Measurements from ENCODE around the gene TGFBR3L.
"Not testable (repeated sequence)": the region's sequence is repeated elsewhere in the genome, so short reads cannot be mapped to it uniquely, and the experiment has no call there.

Gene TGFBR3L

DNA sequence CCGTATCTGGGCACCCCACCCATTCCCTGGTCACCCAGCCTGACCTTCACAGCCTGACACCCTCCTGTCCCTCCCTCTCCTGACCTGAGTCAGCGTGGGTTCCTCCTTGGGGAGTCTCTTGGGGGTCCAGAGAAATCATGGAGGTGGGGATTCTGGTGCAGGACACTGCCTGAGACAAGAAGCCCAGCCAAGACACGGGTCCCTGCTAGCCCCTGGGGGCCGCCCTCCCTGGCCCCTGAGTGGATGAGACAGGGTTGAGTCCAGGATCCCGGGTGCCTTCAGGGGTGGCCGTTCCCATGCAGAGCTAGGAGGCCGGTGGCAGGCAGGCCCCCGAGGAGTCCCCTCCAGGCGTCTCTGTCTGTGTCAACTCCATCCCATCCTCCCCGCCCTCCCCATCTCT is 9.4 kb upstream of the TGFBR3L start:
- FAIRE-seq, result no peak

DNA sequence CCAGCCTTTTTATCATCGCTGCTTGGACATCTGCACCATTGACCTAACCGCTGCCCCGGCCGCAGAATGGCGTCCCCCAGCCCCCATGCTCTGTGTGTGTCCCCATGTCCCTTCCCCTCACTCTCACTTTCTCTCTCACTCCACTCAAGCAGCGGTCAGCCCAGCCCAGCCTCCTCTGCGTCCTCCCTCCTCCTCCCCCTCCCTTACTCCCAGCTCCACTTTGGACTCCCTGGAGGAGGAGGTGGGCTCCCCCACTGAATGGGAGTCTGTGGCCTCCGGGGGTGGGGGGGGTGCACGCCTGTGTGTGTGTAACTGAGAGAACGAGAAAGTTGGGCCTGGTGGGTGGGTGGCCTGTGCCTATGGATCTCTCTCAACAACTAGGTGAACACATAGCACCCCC is 8.8 kb upstream of the TGFBR3L start:
- no peak for FAIRE-seq

DNA sequence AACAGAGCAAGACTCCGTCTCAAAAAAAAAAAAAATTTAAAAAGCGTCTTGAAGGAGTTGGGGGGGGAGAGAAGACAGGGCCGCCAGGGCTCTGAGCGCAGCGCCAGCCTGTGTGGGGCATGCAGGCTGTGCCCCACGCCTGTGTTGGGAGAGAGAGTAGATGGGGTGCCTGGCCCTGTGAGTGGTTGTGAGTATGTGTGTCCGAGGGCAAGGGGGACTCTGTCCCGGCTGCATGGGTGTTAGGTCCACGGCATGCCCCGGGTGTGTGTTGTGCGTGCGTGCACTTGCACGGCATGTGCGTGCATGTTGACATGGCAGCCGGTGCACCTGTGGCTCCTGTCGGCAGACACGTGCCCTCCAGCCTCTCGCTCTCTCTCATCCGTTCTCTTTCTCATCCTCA is 7.5 kb upstream of the TGFBR3L start:
- FAIRE-seq, result no peak

DNA sequence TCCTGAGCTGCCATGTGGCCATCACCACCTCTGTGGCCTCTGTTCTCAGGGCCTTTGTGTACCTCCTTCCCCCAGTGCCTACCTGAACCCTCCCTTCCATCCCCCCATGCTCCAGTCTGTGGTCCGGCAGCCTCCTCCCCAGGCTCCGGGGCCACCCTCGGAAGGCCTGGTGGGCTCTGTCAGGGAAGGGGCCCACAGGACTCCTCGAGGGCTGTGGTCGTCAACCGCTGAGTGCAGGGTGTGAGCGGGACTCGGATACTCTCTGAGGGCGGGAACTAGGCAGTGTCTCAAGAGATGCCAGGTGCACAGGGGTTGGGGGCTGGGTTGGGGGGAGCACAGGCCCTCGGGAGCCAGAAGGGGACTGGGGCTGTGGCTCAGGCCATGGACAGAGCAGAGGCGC is 7.1 kb upstream of the TGFBR3L start:
- FAIRE-seq, result no peak

DNA sequence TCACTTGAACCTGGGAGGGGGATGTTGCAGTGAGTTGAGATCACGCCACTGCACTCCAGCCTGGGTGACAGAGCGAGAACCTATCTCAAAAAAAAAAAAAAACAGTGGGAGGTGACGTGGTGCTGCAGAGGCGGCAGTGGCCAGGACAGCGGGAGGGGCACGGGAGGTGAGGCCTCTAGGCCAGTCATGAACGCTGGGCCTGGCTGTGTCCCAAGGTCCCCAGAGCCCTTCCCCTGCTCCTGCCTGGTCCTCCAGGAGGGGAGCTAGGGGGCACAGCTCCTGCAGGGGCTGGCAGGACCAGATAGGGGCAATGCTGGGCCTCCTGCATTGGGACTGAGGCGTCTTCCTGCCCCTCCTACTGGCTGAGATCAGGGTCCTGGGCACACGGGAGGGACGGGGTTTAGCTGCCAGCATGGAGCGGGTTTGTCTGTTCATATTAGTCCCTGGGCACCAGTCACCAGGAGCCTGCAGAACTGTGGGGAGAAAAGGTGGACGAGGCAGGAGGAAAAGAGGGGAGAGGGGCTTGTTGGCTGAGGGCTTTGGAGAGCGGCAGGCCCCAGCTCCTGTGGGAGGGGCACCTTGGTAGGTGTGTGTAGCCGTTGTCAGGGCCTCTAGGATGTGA is 6.4 kb upstream of the TGFBR3L start:
- FAIRE-seq, result no peak

DNA sequence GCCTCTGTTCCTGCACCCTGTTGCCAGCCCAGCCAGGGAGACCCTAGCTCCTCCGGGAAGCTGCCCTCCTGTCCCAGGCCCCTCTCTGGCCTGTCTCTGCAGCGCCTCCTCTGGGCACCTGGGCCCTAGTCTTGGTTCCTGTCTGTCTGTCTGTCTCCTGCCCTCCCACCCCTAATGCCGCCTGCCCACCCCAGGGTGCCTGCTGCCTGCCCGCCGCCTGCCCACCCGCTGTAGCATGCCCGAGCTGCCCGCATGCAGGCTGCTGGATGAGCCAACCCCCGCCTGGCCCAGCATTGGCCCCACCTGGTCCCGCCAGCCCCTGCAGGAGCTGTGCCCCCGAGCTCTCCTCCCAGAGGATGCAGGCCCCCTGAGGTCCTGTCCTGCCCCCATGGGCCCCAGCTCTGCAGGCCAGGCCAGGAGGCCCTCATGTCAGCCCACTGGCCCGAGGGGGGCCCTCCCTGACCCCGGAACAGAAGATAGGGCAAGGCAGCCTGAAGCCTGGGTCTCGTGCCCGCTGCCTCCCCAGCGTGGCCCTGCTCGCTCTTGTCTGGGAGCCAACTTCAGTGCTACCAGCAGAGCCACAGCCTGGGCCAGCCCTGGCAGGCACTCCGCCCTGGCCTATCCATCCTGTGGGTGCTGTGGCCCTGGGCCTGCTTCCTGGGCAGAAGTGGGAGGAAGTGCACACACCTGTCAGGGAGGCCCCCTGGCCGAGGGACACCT is 5.7 kb upstream of the TGFBR3L start:
- FAIRE-seq, result no peak

DNA sequence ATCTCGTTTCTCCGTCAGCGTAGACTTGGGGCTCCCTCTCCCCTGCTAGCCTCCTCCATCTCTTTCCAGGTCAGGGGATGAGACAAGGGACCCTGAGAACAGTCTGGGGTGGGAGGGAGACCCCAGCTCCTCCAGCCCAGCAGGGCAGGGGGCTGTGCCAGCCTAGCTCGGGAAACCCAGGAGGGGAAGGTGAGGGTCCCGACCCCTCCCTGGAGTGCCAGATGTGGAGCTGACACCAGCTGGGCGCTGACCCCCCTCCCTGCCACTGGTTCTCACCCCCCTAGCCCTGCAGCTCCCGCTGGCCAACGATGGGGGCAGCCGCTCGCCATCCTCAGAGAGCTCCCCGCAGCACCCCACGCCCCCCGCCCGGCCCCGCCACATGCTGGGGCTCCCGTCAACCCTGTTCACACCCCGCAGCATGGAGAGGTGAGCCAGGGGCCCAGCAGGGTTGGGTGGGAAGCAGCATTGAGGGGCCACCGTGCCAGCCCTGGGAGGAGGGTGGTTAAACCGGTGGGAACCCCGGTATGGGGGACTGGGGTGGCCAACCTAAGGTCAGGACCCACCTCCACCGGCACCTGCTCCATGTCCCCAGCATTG is 5.1 kb upstream of the TGFBR3L start:
- FAIRE-seq, result no peak

DNA sequence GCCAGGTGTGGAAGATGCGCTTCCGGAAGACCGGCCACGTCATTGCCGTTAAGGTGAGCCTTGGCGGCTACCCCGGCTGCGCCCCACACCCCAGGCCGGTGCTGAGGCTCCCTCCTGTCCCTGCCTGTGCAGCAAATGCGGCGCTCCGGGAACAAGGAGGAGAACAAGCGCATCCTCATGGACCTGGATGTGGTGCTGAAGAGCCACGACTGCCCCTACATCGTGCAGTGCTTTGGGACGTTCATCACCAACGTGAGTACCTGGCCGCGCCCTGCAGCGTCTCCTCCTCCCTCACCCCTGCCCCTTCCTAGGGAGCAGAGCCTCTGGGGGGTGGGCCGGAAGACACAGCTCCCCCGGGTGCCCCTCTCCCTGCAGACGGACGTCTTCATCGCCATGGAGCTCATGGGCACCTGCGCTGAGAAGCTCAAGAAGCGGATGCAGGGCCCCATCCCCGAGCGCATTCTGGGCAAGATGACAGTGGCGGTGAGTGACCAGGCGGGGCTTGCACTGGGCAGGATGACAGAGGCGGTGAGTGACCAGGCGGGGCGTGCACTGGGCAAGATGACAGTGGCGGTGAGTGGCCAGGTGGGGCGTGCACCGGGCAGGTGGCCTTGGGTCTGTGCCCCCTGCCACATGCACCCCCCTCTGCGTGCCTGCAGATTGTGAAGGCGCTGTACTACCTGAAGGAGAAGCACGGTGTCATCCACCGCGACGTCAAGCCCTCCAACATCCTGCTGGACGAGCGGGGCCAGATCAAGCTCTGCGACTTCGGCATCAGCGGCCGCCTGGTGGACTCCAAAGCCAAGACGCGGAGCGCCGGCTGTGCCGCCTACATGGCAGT is 4.1 kb upstream of the TGFBR3L start:
- no peak for FAIRE-seq

DNA sequence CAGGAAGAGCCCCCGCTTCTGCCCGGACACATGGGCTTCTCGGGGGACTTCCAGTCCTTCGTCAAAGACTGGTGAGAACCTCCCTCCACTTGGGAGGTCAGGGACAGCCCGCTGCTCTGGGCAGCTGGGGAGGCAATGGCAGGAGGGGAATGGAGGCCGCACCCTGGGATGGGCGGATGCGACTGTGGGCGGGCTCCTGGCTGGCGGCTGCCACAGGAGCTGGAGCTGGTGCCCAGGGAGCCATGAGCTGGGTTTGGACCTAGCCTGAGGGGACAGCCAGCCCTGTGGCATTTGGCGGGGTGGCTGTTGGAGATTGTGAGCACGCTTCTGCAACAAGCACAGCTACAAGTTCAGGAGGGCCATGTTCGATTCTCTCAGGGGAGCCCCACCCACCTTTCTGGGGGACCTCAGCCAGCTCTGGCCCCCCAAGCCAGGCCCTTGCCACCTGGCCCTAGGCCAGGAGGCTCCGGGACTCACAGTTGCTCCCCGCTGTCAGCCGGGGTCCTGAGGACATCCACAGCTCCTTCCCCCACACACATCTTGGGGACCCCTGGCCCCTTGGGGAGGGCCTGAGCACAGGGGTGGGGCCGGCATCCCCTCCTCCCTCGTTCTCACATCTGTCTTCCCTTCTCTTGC is 3.0 kb upstream of the TGFBR3L start:
- FAIRE-seq, result no peak

DNA sequence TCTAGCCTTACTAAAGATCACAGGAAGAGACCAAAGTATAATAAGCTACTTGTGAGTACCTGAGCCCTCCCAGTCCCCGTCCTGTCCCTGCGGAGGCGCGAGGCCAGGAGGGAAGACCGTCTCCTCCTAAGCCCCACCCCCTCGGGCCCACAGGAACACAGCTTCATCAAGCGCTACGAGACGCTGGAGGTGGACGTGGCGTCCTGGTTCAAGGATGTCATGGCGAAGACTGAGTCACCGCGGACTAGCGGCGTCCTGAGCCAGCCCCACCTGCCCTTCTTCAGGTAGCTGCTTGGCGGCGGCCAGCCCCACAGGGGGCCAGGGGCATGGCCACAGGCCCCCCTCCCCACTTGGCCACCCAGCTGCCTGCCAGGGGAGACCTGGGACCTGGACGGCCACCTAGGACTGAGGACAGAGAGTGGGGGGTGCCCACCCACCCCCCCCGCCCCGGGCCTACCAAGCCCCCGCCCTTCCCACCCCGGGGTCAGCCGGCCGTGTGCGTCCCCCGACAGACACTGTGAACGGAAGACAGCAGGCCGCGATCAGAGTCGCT is 2.4 kb upstream of the TGFBR3L start:
- no peak for FAIRE-seq

DNA sequence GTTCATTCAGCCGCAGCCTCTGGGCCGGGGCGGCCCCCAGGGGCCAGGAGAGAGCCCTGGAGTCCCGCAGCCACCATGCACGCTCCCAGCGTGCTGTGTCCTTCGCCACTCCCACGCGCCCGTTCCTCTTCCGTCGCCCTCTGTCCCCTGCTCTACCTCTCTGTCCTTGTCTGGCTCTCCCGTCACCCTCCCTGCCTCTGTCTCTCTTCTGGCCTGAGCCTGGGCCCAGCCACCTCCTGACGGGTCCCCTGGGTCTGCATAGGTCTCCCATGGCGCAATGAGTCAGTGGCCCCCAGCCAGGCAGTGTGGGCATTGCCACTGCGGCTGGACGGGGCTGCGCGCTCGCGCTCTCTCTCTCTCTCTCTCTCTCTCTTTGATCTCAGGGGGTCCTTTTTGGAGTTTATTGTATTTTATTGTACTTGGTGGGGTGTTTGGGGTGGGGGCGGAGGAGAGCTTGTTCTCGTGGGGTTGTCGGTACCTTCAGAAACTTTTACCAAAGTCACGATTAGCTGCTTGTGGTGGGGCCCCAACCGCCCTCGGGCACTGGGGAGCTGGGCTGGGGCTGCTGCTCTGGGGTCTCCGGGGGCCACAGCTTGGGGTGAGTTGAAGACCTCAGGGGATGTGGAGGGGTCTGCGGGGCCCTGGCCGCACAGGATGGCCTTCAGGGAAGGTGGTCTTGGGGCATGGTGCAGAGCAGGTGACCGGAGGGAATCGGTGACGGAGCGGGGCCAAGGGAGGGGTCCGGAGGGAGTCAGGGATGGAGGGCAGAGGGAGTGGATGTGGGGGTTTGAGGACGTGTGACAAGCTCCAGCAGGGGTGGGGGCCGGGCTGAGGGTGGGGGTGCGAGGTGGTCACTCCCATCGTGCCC is 1.7 kb upstream of the TGFBR3L start:
- no peak for FAIRE-seq

DNA sequence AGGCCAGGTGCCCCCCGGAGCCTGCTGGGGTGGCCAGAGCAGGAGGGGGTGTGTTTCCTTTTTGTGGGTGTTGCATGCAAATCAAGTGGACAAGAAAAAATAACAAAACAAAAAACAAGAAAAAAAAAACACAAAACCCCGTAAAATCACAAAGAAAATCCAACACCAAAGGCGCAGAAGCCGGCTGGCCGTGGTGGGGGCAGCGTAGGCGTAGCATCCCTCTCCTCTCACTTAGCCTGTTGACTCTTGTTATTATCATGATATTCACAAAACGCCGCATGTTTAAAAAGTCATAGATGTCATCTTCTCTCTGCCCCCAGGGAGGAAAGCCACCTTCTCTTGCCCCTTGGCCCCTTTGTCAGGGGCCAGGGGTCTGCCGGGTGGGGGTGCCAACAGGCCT is 978 bp upstream of the TGFBR3L start:
- FAIRE-seq, result no peak

DNA sequence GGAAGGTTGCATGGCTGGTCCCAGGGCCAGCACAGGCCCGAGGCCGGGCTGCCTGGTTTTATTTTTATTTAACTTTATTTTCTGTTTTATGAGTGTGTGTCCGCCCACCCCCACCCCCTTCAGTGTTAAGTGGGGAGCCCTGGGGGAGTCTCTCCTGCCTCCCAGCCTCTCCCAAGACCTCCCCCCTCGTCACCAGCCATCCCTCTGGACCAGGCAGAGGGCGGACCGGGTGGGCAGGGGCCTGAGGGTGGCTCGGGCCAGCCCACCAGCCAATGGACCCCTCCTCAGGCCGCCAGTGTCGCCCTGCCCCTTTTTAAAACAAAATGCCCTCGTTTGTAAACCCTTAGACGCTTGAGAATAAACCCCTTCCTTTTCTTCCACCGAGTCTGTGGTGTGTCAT is 531 bp upstream of the TGFBR3L start:
- no peak for FAIRE-seq

DNA sequence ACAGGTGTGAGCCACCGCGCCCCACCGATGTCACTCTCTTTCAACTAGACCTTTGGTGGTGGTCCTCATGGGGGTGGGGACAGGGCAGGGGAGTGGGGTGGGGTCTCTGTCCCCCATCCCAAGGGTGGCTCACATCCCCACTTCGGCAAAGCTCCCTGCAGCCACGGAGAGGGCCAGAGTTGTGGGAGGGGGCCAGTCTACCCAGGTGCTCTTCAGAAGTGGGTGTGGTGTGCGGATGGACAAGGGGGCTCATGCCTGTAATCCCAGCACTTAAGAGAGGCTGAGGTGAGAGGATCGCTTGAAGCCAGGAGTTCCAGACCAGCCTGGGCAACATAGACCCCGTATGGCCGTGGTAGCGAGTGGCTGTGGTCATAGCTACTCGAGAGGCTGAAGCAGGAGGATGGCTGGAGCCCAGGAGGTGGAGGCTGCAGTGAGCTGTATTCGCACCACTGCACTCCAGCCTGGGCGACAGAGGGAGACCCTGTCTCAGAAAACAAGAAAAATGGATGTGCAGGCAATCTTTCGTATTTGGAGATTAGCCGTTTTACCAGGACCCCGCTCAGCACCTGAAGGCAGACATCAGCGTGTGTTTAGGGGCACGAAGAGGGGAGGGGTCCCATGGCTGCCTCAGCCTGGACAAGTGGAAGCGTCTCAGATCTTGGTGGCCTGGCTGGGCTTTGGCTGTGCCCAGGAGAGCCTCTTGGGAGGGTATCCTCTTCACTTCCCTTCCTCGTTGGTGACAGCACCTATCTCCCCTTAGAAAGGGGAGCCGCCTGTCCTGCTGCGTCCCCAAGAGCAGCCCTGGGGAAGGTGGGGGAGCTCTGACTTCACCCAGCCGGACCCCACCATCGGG is 846 bp downstream of the TGFBR3L start:
- FAIRE-seq, result no peak

DNA sequence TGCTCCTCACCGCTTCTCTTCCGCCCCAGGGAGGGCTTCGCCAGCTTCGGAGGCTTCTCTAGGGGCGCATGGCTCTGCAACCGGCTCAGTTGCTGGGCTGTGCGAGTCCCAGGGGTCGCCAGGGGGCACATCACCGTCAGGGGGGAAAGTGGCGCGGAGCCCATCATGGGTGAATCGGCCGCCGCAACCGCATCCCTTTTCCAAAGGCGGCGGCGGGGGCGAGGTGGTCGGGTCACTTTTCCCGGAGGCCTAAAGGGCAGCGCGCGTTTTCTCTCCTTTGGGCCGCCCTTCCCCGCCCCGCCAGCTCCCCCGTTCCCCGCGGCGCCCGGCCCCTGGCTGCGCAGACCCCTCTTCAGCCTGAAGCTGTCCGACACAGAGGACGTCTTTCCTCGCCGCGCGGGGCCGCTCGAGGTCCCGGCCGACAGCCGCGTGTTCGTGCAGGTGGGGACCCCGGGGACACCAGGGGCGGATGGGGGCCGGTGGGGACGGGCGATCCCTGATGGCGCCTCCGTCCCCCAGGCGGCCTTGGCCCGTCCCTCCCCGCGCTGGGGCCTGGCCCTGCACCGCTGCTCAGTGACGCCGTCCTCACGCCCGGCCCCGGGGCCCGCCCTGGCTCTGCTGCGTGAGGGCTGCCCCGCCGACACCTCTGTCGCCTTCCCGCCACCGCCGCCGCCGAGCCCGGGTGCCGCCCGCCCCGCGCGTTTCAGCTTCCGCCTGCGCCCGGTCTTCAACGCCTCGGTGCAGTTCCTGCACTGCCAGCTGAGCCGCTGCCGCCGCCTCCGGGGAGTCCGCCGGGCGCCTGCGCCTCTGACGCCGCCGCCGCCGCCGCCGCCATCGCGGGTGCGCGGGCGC is 1.7 kb downstream of the TGFBR3L start:
- no peak for FAIRE-seq

DNA sequence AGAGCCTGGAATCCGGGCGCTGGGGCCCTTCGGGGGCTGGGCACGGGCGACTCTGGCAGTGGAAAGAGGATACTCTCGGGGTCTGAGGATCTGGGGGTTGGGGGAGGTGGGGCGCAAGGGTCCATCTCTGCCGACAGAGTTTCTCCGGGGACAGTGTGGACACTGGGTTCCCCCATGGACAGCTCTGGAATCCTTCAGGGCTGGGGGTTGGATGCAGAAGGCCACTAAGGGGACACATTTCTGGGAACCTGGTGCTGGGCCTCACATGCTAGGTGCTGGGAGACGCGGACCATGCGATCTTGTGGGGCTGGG is 2.3 kb downstream of the TGFBR3L start:
- FAIRE-seq, result no peak

DNA sequence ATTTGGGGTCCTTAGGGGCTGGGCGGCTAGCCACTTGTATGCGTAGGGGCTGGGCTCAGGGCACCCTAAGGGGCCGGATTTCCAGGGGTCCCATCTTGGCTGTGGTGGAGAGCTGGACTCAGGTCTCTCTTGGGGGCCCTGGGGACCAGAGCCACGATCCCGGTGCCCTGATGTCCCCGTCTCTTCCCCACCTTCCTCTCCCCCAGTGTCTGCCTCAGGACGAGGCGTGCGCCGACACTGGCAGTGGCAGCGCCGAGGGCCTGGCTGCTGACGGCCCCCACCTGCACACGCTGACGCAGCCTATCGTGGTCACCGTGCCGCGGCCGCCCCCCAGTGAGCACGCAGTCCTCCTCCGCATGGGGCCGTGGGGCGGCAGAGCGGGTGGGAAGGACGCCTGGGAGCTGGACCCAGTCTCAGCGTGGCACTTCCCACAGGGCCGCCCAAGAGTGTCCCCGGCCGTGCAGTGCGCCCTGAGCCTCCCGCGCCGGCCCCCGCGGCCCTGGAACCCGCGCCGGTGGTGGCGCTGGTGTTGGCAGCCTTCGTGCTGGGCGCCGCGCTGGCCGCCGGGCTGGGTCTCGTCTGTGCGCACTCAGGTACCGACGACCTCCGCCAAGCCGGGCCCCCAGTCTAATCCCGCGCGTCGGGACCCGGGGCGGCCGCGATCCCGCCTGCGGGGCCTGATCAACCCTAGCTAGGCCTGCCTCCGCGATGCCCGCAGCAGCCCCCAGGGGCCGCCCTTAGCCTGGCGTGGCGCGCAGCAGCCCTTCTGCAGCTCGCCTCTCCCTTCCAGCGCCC is 2.8 kb downstream of the TGFBR3L start:
- no peak for FAIRE-seq

DNA sequence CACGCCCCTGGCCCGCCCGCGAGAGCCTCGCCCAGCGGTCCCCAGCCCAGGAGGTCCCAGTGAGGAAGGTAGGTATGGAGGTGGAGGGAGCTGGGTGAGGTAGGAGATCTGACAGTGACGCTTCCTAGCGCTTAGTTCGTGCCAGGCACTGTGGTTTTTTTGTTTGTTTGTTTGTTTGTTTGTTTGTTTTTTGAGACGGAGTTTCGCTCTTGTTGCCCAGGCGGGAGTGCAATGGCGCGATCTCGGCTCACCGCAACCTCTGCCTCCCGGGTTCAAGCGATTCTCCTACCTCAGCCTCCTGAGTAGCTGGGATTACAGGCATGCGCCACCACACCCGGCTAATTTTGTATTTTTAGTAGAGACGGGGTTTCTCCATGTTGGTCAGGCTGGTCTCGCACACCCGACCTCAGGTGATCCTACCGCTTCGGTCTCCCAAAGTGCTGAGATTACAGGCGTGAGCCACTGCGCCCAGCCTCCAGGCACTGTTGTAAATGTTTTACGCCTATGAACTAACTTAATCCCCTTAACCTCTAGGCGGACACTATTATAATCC is 3.5 kb downstream of the TGFBR3L start:
- not testable (repeated sequence) for FAIRE-seq

Data from islet of Langerhans (tissue), 1 donor.